Suprapubic skin (tissue), 3 donors: ENCODE data around the gene RUFY3.

Source experiments
- CTCF ChIP-seq, 2 donors: fragments of 200-600 bp in 1 of 2; fragments of 450-650 bp in 1 of 2; sonication (generic) in 1 of 2; IDR thresholded peaks; one replicate each; pipeline ENCODE4 v1.5.1; 2016 to 2019; ENCODE audit warnings: antibody characterized with exemption in 2 of 2, mild to moderate bottlenecking in 1 of 2, moderate library complexity in 1 of 2
- POLR2AphosphoS5 ChIP-seq, 3 donors: sonication (generic); formaldehyde crosslinking; IDR thresholded peaks; one replicate each; pipeline ENCODE4 v1.6.1; 2017; ENCODE audit warnings: antibody characterized with exemption in 3 of 3

- no peak for TF ChIP-seq CTCF (IDR thresholded peaks at IDR 0.05)
- TF ChIP-seq POLR2AphosphoS5 (IDR thresholded peaks at IDR 0.05) = no peak
These were observed 121.1 kb downstream of the RUFY3 start for GRCh38 chr4:70842761-70843435.
